ENCODE data around the gene STK39. TPM values are rescaled to one million over a fixed set of nuclear protein-coding genes. Genes with fewer than 3 reads are reported as not detected.

STK39 gene
- total RNA-seq, 1 donor from 2014 or later: 31.9 TPM

DNA sequence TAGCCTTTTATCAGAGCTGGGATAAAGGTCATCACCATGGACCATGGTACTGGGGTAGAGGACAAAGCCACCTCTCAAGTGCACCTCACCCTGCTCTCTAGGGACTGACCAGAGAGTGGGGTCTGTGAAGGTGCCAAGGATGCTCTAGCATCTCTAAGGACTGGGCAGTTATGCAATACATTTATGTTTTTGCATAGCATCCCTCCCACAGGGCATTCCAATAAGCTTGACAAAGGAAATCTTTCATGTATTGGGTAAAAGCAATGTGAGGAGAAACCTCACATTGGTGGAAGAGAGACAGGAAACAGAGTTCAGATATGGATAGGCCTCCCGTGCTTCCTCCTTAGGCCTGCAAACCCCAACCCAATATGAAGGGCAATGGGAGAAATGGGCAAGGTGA is 31.6 kb downstream of the STK39 start:
- Mint-ChIP-seq H3K9me3 (ENCODE audit: low read depth) (no peaks in the 10 kb centered on the region), H3K27me3 (ENCODE audit: low read depth) (no peaks in the 10 kb centered on the region), H3K36me3 (ENCODE audit: low read depth) (peaks cover 2% of the 10 kb centered on the region), H3K4me3 (ENCODE audit: unreplicated experiment) (no peak overlapping the region), H3K27ac (ENCODE audit: unreplicated experiment) (peak overlapping the region; percentile 57), H3K4me1 (ENCODE audit: low read depth) (peaks cover 61% of the 10 kb centered on the region)
- DNase-seq (ENCODE audit: low spot score): no peak
- TF ChIP-seq, protein P1, sequence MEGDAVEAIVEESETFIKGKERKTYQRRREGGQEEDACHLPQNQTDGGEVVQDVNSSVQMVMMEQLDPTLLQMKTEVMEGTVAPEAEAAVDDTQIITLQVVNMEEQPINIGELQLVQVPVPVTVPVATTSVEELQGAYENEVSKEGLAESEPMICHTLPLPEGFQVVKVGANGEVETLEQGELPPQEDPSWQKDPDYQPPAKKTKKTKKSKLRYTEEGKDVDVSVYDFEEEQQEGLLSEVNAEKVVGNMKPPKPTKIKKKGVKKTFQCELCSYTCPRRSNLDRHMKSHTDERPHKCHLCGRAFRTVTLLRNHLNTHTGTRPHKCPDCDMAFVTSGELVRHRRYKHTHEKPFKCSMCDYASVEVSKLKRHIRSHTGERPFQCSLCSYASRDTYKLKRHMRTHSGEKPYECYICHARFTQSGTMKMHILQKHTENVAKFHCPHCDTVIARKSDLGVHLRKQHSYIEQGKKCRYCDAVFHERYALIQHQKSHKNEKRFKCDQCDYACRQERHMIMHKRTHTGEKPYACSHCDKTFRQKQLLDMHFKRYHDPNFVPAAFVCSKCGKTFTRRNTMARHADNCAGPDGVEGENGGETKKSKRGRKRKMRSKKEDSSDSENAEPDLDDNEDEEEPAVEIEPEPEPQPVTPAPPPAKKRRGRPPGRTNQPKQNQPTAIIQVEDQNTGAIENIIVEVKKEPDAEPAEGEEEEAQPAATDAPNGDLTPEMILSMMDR (IDR thresholded peaks at IDR 0.05): no peak

DNA sequence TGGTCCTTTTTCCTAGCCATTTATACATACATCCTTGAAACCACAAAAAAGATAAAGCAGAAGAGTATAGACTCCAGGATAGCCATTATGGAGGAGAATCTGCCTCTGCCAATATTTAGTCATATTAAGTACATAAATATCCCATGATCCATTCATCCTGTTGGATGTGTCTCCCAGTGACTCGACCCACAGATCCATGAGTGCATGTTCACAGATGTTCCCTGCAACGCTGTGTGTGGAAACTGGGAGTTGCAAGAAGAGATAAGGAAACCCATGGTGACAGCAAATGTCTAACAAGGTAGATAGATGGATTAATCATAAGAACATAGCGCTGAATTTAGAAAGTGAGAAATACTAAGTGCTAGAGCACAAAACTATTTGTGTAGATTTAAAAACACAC is 34.5 kb downstream of the STK39 start:
- Mint-ChIP-seq H3K9me3 (ENCODE audit: low read depth) (no peaks in the 10 kb centered on the region), H3K27me3 (ENCODE audit: low read depth) (no peaks in the 10 kb centered on the region), H3K27ac (ENCODE audit: unreplicated experiment) (no peak overlapping the region), H3K36me3 (ENCODE audit: low read depth) (no peaks in the 10 kb centered on the region), H3K4me1 (ENCODE audit: low read depth) (peaks cover 68% of the 10 kb centered on the region), H3K4me3 (ENCODE audit: unreplicated experiment) (no peak overlapping the region)
- TF ChIP-seq, protein P1 (IDR thresholded peaks at IDR 0.05): no peak
- DNase-seq (ENCODE audit: low spot score): no peak

DNA sequence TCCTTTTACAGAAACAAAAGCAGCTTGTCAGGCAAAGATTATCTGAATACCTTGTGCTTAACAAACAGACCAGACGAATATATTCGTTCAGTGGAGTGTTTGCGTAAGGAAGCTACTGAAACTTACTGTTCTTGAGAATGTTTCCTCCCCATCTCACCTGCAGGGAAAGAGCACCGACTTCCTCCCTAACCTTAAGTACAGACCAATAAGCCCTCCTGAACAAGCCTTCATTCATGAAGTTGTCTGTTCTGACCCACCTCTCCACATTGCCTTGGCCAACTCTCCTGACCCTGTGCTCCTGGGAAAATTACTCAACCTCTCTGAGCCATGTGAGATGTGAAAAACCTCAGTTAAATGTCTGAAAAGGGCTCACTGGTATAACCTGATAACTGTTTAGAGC is 35.2 kb downstream of the STK39 start:
- Mint-ChIP-seq H3K4me3 (ENCODE audit: unreplicated experiment) (no peak overlapping the region), H3K9me3 (ENCODE audit: low read depth) (no peaks in the 10 kb centered on the region), H3K27me3 (ENCODE audit: low read depth) (no peaks in the 10 kb centered on the region), H3K4me1 (ENCODE audit: low read depth) (peaks cover 66% of the 10 kb centered on the region), H3K27ac (ENCODE audit: unreplicated experiment) (no peak overlapping the region), H3K36me3 (ENCODE audit: low read depth) (no peaks in the 10 kb centered on the region)
- no peak for DNase-seq (ENCODE audit: low spot score)
- TF ChIP-seq, protein P1 (IDR thresholded peaks at IDR 0.05): no peak

DNA sequence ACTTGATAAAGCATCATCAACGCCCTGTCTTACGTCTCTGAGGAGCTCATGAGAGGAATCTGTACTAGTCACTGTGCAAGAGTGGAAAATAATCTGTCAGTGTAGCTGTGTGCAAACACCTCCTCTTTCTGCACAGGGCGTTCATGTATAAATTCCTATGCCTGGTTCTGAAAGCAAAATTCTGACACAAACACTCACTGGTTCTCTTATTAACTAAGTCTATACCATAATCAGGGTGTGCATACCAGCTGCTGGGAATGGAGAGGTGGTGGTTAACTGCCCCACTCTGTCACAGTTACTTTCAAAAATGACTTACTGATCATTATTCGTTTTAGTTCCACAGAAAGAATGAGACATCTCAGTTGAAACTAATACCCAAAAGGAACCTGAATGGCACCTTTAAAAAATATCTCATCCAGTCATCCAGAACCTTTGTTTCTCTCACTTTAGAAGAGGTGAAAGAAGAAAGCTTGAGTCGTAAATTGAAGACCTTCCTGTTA is 35.7 kb downstream of the STK39 start:
- H3K9me3 Mint-ChIP-seq (ENCODE audit: low read depth): no peaks in the 10 kb centered on the region
- no peak overlapping the region for H3K27ac Mint-ChIP-seq (ENCODE audit: unreplicated experiment)
- TF ChIP-seq, protein P1 (IDR thresholded peaks at IDR 0.05): no peak
- no peak overlapping the region for H3K4me3 Mint-ChIP-seq (ENCODE audit: unreplicated experiment)
- peaks cover 61% of the 10 kb centered on the region for H3K4me1 Mint-ChIP-seq (ENCODE audit: low read depth)
- no peak for DNase-seq (ENCODE audit: low spot score)
- no peaks in the 10 kb centered on the region for H3K36me3 Mint-ChIP-seq (ENCODE audit: low read depth)
- no peaks in the 10 kb centered on the region for H3K27me3 Mint-ChIP-seq (ENCODE audit: low read depth)

DNA sequence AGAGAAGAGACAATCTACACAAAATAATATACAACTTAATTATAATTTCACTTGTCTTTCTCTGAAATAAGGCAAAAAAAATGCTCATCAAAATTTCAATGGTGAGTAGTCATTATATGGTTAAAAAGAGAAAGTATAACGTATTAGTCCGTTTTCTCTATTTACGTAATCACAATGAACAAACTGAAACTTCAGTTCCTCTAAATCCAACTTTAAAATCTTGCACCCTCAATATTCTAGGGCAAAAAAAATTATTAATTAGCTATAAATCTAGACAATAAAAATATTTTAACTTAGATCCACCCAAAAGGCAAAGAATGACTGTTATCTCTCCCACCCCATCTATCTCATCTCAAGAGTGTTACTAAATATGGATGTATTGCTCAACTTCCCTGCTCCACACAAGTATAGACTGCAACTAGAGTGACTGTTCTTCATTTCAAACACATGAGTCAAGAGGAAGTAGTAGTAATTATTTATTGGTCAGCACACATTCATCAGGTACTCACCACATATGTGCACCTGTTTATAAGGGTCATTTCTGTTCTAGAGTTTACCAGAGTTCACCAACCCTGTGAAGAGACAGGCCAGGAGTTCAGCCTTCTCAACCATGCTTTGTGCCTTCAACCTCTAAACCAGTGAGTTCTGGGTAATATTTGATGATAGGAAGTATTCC is 36.4 kb downstream of the STK39 start:
- TF ChIP-seq, protein P1 (IDR thresholded peaks at IDR 0.05): no peak
- Mint-ChIP-seq H3K27me3 (ENCODE audit: low read depth) (no peaks in the 10 kb centered on the region), H3K4me1 (ENCODE audit: low read depth) (peaks cover 54% of the 10 kb centered on the region), H3K4me3 (ENCODE audit: unreplicated experiment) (no peak overlapping the region), H3K9me3 (ENCODE audit: low read depth) (no peaks in the 10 kb centered on the region), H3K36me3 (ENCODE audit: low read depth) (no peaks in the 10 kb centered on the region), H3K27ac (ENCODE audit: unreplicated experiment) (no peak overlapping the region)
- no peak for DNase-seq (ENCODE audit: low spot score)

All from chondrocyte (in vitro differentiated cells).